B cell (primary cell): Measurements from ENCODE around the gene DLX6. TPM values are rescaled to one million over a fixed set of nuclear protein-coding genes. Genes with fewer than 3 reads are reported as not detected.

Experiments
- ATAC-seq: fragments of 200-7000 bp; cut with Tn5 transposase; one replicate; pipeline ENCODE4 v1.10.0; 2021; ENCODE audit warnings: low read depth, mild to moderate bottlenecking, moderate number of reproducible peaks, moderate library complexity
- CTCF ChIA-PET: fragments of 350-600 bp; sonication (Branson Sonifier 250); formaldehyde crosslinking; loops from one replicate; lab custom pipeline; 2021; ENCODE audit warnings: antibody characterized with exemption, inconsistent platforms; lab: Charles Lee
- POLR2A ChIA-PET: fragments of 350-600 bp; sonication (Branson Sonifier 250); formaldehyde crosslinking; loops from one replicate; lab custom pipeline; 2021; ENCODE audit warnings: antibody characterized with exemption; lab: Charles Lee
- DNase-seq: peaks from one replicate; pipeline ENCODE4 v3.0.0; 2013
- H2AFZ ChIP-seq: 2 replicates; pipeline ENCODE4 v1.6.1; 2012; ENCODE audit warnings: mild to moderate bottlenecking, low read depth, low read length; ENCODE audit not compliant: insufficient read depth, poor library complexity, severe bottlenecking
- H3K27ac ChIP-seq, 2 donors: 1 replicate in 1 of 2; 2 replicates in 1 of 2; pipeline ENCODE4 v1.5.1; 2012 to 2013; ENCODE audit warnings: low read length in 2 of 2, mild to moderate bottlenecking in 2 of 2, moderate library complexity in 1 of 2
- H3K27me3 ChIP-seq, 4 experiments: fragments of 200-600 bp in 1 of 4; sonication (generic) in 1 of 4; replicated peaks in 1 of 4; 1 replicate in 2 of 4; 2 replicates in 2 of 4; pipeline versions ENCODE4 v1.6.1 to v1.7.0; 2013 to 2016; ENCODE audit warnings: low read length in 3 of 4, mild to moderate bottlenecking in 2 of 4, mixed read lengths in 1 of 4, moderate library complexity in 1 of 4; ENCODE audit not compliant: insufficient read depth in 4 of 4, control insufficient read depth in 3 of 4; ENCODE audit errors: control extremely low read depth in 1 of 4
- H3K36me3 ChIP-seq, 2 experiments: replicated peaks in 1 of 2; 1 replicate in 1 of 2; 2 replicates in 1 of 2; pipeline versions ENCODE4 v1.6.1 to v1.7.1; 2013; ENCODE audit warnings: low read length in 1 of 2; ENCODE audit not compliant: insufficient read depth in 2 of 2, control insufficient read depth in 1 of 2; ENCODE audit errors: control extremely low read depth in 1 of 2, extremely low read depth in 1 of 2
- H3K4me1 ChIP-seq, 2 donors: fragments of 200-600 bp in 1 of 2; sonication (generic) in 1 of 2; 1 replicate in 1 of 2; 2 replicates in 1 of 2; pipeline versions ENCODE4 v1.5.1 to v1.6.1; 2013 to 2017; ENCODE audit warnings: low read length in 2 of 2; ENCODE audit not compliant: control insufficient read depth in 2 of 2, insufficient read depth in 2 of 2
- H3K4me2 ChIP-seq: replicated peaks from 2 replicates; pipeline ENCODE3; 2012; ENCODE audit warnings: mild to moderate bottlenecking, low read depth, low read length; ENCODE audit not compliant: poor library complexity, severe bottlenecking
- H3K4me3 ChIP-seq, 5 experiments: fragments of 200-600 bp in 1 of 5; sonication (generic) in 1 of 5; 1 replicate in 3 of 5; 2 replicates in 2 of 5; pipeline versions ENCODE4 v1.5.1 to v1.7.0; 2011 to 2016; ENCODE audit warnings: low read length in 4 of 5, mild to moderate bottlenecking in 4 of 5, low read depth in 2 of 5, control low read depth in 1 of 5, moderate library complexity in 1 of 5; ENCODE audit not compliant: insufficient read depth in 1 of 5; ENCODE audit errors: control extremely low read depth in 1 of 5, extremely low read depth in 1 of 5
- H3K79me2 ChIP-seq: fragments of 200-600 bp; sonication (generic); one replicate; pipeline ENCODE4 v1.6.0; 2016; ENCODE audit warnings: low read length; ENCODE audit not compliant: control insufficient read depth, insufficient read depth
- H3K9ac ChIP-seq: fragments of 200-600 bp; sonication (generic); 2 replicates; pipeline ENCODE4 v1.6.1; 2017; ENCODE audit warnings: mild to moderate bottlenecking, low read length, moderate library complexity
- H3K9me3 ChIP-seq, 3 donors: one replicate each; pipeline versions ENCODE4 v1.6.1 to v1.7.1; 2013; ENCODE audit warnings: low read length in 2 of 3; ENCODE audit not compliant: control insufficient read depth in 2 of 3, insufficient read depth in 1 of 3; ENCODE audit errors: control extremely low read depth in 1 of 3
- H4K20me1 ChIP-seq: 2 replicates; pipeline ENCODE4 v1.6.0; 2012; ENCODE audit warnings: mild to moderate bottlenecking, low read length; ENCODE audit not compliant: insufficient read depth, control insufficient read depth, poor library complexity, severe bottlenecking
- H3K27ac Mint-ChIP-seq: one replicate; pipeline ENCODE4 v1.8.0; 2021; ENCODE audit warnings: mixed read lengths
- H3K27me3 Mint-ChIP-seq: one replicate; pipeline ENCODE4 v1.8.0; 2021; ENCODE audit warnings: mixed read lengths
- H3K4me1 Mint-ChIP-seq: one replicate; pipeline ENCODE4 v1.8.0; 2021; ENCODE audit warnings: mixed read lengths
- H3K4me3 Mint-ChIP-seq: one replicate; pipeline ENCODE4 v1.8.0; 2021; ENCODE audit warnings: mixed read lengths
- H3K9me3 Mint-ChIP-seq: one replicate; pipeline ENCODE4 v1.8.0; 2022; ENCODE audit warnings: mixed read lengths; ENCODE audit not compliant: insufficient read depth
- EZH2 ChIP-seq: IDR thresholded peaks from 2 replicates; pipeline ENCODE4 v1.6.1; 2012; ENCODE audit warnings: borderline replicate concordance, low read depth, mild to moderate bottlenecking, moderate library complexity, low read length; ENCODE audit not compliant: insufficient read depth, poor library complexity, severe bottlenecking
- WGBS: methylation state at CpG from one replicate; pipeline ENCODE4 v1.1.5; 2013; ENCODE audit warnings: missing lambda C conversion rate; ENCODE audit not compliant: insufficient coverage; 5-methylcytosine and 5-hydroxymethylcytosine counted together
- intact Hi-C: fragments of 100-400 bp; cut with micrococcal nuclease; formaldehyde crosslinking; loops from one replicate; pipeline ENCODE4 v1.10.0; 2022
- polyA plus RNA-seq: library from polyadenylated mRNA; depleted of rRNA; stranded (reverse); fragments of >200 nt; gene quantifications from 2 replicates; pipeline ENCODE4 v1.2.3, GENCODE V29; 2012
- total RNA-seq, 2 donors: library from RNA; stranded (reverse); fragments of 120-200 nt in 1 of 2; gene quantifications; 1 replicate in 1 of 2; 2 replicates in 1 of 2; pipeline versions ENCODE4 v1.2.3 to v1.2.4, GENCODE V29; 2013 to 2022
- TF ChIP-seq, protein P1 (sequence below): fragments of 200-600 bp; IDR thresholded peaks from one replicate; pipeline ENCODE4 v1.8.0; 2022; ENCODE audit warnings: antibody characterized with exemption, mild to moderate bottlenecking

DLX6 gene
- total and polyA plus RNA-seq, 2 donors (not counting 1 experiment from before 2014, with no cell fraction given) = not detected

DNA sequence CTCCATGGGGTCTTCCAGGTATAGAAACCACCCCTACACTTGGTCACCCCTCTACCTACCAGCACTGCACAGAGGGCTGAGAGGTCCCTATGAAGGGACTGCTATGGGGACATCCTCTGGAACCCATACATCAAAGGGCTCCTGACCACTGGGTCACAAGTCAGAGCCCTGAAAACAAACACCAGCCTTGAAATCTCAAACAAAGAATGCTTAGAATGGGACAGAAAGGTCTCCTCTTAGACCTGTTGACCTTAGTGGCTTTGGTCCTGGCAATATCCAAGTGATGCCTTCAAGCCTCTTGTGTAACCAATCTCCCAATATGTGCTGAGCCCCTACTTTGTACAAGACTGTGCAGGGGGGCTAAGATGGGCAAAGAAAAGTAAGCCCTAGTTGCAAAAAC, 34.6 kb upstream of the DLX6 start:
- intact Hi-C loops = no loop called here
- Histone ChIP-seq H2AFZ (no peak overlapping the region), H3K27ac (no peak overlapping the region), H3K27me3 (peaks cover 0 to 15% (median 6%) of the 10 kb centered on the region in 4 experiments), H3K36me3 (no peaks in the 10 kb centered on the region), H3K4me2 (no peak overlapping the region), H3K9me3 (no peaks in the 10 kb centered on the region), H3K9ac (no peak overlapping the region), H4K20me1 (no peaks in the 10 kb centered on the region), H3K4me1 (no peaks in the 10 kb centered on the region), H3K4me3 (no peak overlapping the region), H3K79me2 (no peaks in the 10 kb centered on the region)
- H3K4me1 Mint-ChIP-seq = no peaks in the 10 kb centered on the region
- H3K4me3 Mint-ChIP-seq = no peak overlapping the region
- H3K27me3 Mint-ChIP-seq = peaks cover 21% of the 10 kb centered on the region
- no peak for TF ChIP-seq EZH2
- TF ChIP-seq, protein P1, sequence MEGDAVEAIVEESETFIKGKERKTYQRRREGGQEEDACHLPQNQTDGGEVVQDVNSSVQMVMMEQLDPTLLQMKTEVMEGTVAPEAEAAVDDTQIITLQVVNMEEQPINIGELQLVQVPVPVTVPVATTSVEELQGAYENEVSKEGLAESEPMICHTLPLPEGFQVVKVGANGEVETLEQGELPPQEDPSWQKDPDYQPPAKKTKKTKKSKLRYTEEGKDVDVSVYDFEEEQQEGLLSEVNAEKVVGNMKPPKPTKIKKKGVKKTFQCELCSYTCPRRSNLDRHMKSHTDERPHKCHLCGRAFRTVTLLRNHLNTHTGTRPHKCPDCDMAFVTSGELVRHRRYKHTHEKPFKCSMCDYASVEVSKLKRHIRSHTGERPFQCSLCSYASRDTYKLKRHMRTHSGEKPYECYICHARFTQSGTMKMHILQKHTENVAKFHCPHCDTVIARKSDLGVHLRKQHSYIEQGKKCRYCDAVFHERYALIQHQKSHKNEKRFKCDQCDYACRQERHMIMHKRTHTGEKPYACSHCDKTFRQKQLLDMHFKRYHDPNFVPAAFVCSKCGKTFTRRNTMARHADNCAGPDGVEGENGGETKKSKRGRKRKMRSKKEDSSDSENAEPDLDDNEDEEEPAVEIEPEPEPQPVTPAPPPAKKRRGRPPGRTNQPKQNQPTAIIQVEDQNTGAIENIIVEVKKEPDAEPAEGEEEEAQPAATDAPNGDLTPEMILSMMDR = no peak
- DNase-seq = no peak
- ChIA-PET CTCF (no interaction called here), POLR2A (no interaction called here)
- no peak for ATAC-seq
- H3K9me3 Mint-ChIP-seq = no peaks in the 10 kb centered on the region
- no peak overlapping the region for H3K27ac Mint-ChIP-seq

DNA sequence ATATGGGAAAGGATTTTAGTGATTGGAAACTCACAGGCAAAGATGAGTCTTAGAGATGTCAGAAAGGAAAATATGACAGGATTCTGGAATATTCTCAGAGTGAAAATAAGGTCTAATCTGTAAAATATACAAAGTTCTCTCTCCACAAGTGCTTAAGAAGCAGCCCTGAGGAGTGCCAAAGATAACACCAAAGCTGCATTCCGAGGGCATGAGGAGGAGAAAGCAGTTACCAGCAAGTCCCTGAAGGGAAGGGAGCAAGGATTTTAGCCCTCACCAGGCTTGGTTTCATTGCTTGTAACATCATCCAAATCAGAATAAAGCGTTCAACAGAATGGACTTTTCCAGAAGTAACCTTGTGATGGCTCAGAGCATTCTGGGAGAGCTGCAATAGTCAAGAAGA, 31.4 kb upstream of the DLX6 start:
- no peak overlapping the region for H3K27ac Mint-ChIP-seq
- no peak for DNase-seq
- WGBS = 71% methylated on average over 1 of the region's 2 CpGs

More for the DNA sequence above, 31.4 kb upstream of the DLX6 start:
- Histone ChIP-seq H4K20me1 (no peaks in the 10 kb centered on the region), H3K4me3 (no peak overlapping the region), H3K27ac (no peak overlapping the region), H3K4me1 (no peaks in the 10 kb centered on the region), H3K79me2 (no peaks in the 10 kb centered on the region), H3K9me3 (no peaks in the 10 kb centered on the region), H2AFZ (no peak overlapping the region), H3K36me3 (no peaks in the 10 kb centered on the region), H3K9ac (no peak overlapping the region), H3K27me3 (peaks cover 0 to 6% (median 1%) of the 10 kb centered on the region in 4 experiments), H3K4me2 (no peak overlapping the region)
- ChIA-PET POLR2A (no interaction called here), CTCF (no interaction called here)
- peaks cover 11% of the 10 kb centered on the region for H3K27me3 Mint-ChIP-seq
- TF ChIP-seq, protein P1 = no peak
- no peak for TF ChIP-seq EZH2
- no peak for ATAC-seq
- intact Hi-C loops = no loop called here
- no peak overlapping the region for H3K4me3 Mint-ChIP-seq
- H3K9me3 Mint-ChIP-seq = no peaks in the 10 kb centered on the region
- H3K4me1 Mint-ChIP-seq = no peaks in the 10 kb centered on the region
